ENCODE data around the gene CYB5R3.
"Not testable (repeated sequence)": the region's sequence is repeated elsewhere in the genome, so short reads cannot be mapped to it uniquely, and the experiment has no call there.

The CYB5R3 gene

GRCh38 chr22:42620084-42620483 lies 29.1 kb downstream of the CYB5R3 start:
- POLR2A ChIA-PET = no interaction called here
- CTCF ChIA-PET = interaction anchor here (1.6 to 5.7 kb wide), 5 partner anchors 11 to 247 kb away, joined by 3 to 61 read pairs (median 12); partner anchors contain the start of gene ATP5MGL
- no peak for TF ChIP-seq CTCF (IDR thresholded peaks at IDR 0.05; ENCODE audit: control extremely low read depth, extremely low read depth, low read depth, missing control alignments)
- no peak for DNase-seq (ENCODE audit: extremely low spot score)

GRCh38 chr22:42619261-42620063 lies 29.7 kb downstream of the CYB5R3 start:
- ChIA-PET POLR2A (no interaction called here), CTCF (interaction anchor here (2.7 to 5.7 kb wide), 3 partner anchors 21 to 248 kb away, joined by 12 to 61 read pairs (median 15); partner anchors contain the start of gene ATP5MGL)
- no peak for TF ChIP-seq CTCF (IDR thresholded peaks at IDR 0.05; ENCODE audit: control extremely low read depth, extremely low read depth, low read depth, missing control alignments)
- no peak for DNase-seq (ENCODE audit: extremely low spot score)

GRCh38 chr22:42617155-42617983 lies 31.8 kb downstream of the CYB5R3 start:
- CTCF ChIA-PET = interaction anchor here (2.1 kb wide), 1 partner anchor 26 kb away, joined by 4 read pairs; no protein-coding TSS in a partner anchor
- POLR2A ChIA-PET = interaction anchor here (0.6 kb wide), 1 partner anchor 115 kb away, joined by 6 read pairs; no protein-coding TSS in a partner anchor
- no peak for TF ChIP-seq CTCF (IDR thresholded peaks at IDR 0.05; ENCODE audit: control extremely low read depth, extremely low read depth, low read depth, missing control alignments)
- no peak for DNase-seq (ENCODE audit: extremely low spot score)

GRCh38 chr22:42615860-42616175 lies 33.4 kb downstream of the CYB5R3 start:
- not testable (repeated sequence) for DNase-seq (ENCODE audit: extremely low spot score)
- ChIA-PET CTCF (interaction anchor here (1.3 to 2.1 kb wide), 4 partner anchors 17 to 36 kb away, joined by 3 to 6 read pairs (median 4); no protein-coding TSS in a partner anchor), POLR2A (interaction anchor here (0.7 to 2.4 kb wide), 15 partner anchors 8 to 757 kb away, joined by 3 to 17 read pairs (median 4); partner anchors contain the start of genes ARFGAP3 and CYB5R3)

- TF ChIP-seq CTCF (IDR thresholded peaks at IDR 0.05; ENCODE audit: control extremely low read depth, extremely low read depth, low read depth, missing control alignments) = no peak
- DNase-seq (ENCODE audit: extremely low spot score) = peak; percentile 84
- CTCF ChIA-PET = interaction anchor here (1.3 to 1.8 kb wide), 5 partner anchors 17 to 475 kb away, joined by 3 to 6 read pairs (median 3); no protein-coding TSS in a partner anchor
- POLR2A ChIA-PET = interaction anchor here (0.5 to 2.4 kb wide), 17 partner anchors 8 to 756 kb away, joined by 3 to 17 read pairs (median 3); partner anchors contain the start of genes ARFGAP3 and CYB5R3
These were observed 33.9 kb downstream of the CYB5R3 start for GRCh38 chr22:42615092-42615859.

- POLR2A ChIA-PET = interaction anchor here (0.5 to 2.4 kb wide), 7 partner anchors 9 to 308 kb away, joined by 3 to 17 read pairs (median 5); partner anchors contain the start of genes ARFGAP3 and CYB5R3
- CTCF ChIA-PET = interaction anchor here (0.9 to 1.8 kb wide), 7 partner anchors 13 to 476 kb away, joined by 3 to 6 read pairs (median 3); no protein-coding TSS in a partner anchor
- peak; percentile 31 for TF ChIP-seq CTCF (IDR thresholded peaks at IDR 0.05; ENCODE audit: control extremely low read depth, extremely low read depth, low read depth, missing control alignments)
- DNase-seq (ENCODE audit: extremely low spot score) = peak; percentile 98
These were observed 34.7 kb downstream of the CYB5R3 start, which contains the start of gene POLDIP3 for GRCh38 chr22:42614312-42615091. Gene POLDIP3, minus strand, starts transcription at chr22:42614883. Its CDS starts 26 bp downstream, at chr22:42614857.
